K562 (cell line): ENCODE data around the gene C10orf105. TPM values are rescaled to one million over a fixed set of nuclear protein-coding genes. Genes with fewer than 3 reads are reported as not detected.

Source experiments
- BRD9 ChIP-seq: fragments of 450-650 bp; IDR thresholded peaks from 2 replicates; pipeline ENCODE4 v1.6.1; 2018; ENCODE audit warnings: low read depth; ENCODE audit not compliant: partially characterized antibody
- CREB3 ChIP-seq: fragments of 450-650 bp; conservative IDR thresholded peaks from 2 replicates; pipeline ENCODE4 v1.6.1; 2016; ENCODE audit warnings: missing genetic modification characterization, low read depth, mild to moderate bottlenecking, missing compliant biosample characterization, moderate library complexity
- CREB3L1 ChIP-seq: fragments of 450-650 bp; IDR thresholded peaks from 2 replicates; pipeline ENCODE4 v1.6.1; 2014; ENCODE audit warnings: low read depth, mild to moderate bottlenecking, moderate library complexity, borderline replicate concordance
- E2F6 ChIP-seq, 2 experiments: IDR thresholded peaks; 2 replicates each; pipeline ENCODE4 v1.6.1; 2011; ENCODE audit warnings: borderline replicate concordance in 1 of 2, control low read depth in 1 of 2, low read depth in 1 of 2, low read length in 1 of 2, mild to moderate bottlenecking in 1 of 2, mixed read lengths in 1 of 2, moderate library complexity in 1 of 2; ENCODE audit not compliant: insufficient read depth in 1 of 2, insufficient read length in 1 of 2, poor library complexity in 1 of 2, severe bottlenecking in 1 of 2; ENCODE audit errors: extremely low read depth in 1 of 2
- ETV5 ChIP-seq: sonication (generic); formaldehyde crosslinking; IDR thresholded peaks from 2 replicates; pipeline ENCODE4 v1.4.0; 2020; ENCODE audit warnings: low read depth, mild to moderate bottlenecking, missing genetic modification reagents
- FOXJ2 ChIP-seq: fragments of 200-800 bp; sonication (Bioruptor generic); IDR thresholded peaks from 2 replicates; pipeline ENCODE4 v1.6.1; 2016; ENCODE audit warnings: missing genetic modification characterization, missing compliant biosample characterization
- HNRNPK ChIP-seq: fragments of 200-400 bp; formaldehyde crosslinking; IDR thresholded peaks from one replicate; pipeline ENCODE4 v1.6.1; 2018; ENCODE audit warnings: mild to moderate bottlenecking, low read depth, low read length; ENCODE audit not compliant: poor library complexity, severe bottlenecking
- KDM4B ChIP-seq, 2 experiments: fragments of 450-650 bp in 1 of 2; sonication (generic) in 1 of 2; IDR thresholded peaks; 2 replicates each; pipeline ENCODE4 v1.6.1; 2016 to 2017; ENCODE audit warnings: borderline replicate concordance in 2 of 2, antibody characterized with exemption in 1 of 2, low read depth in 1 of 2, mild to moderate bottlenecking in 1 of 2
- NFATC3 ChIP-seq: fragments of 450-650 bp; IDR thresholded peaks from 2 replicates; pipeline ENCODE4 v1.6.1; 2017; ENCODE audit warnings: mild to moderate bottlenecking
- NONO ChIP-seq, 2 experiments: fragments of 200-400 bp in 1 of 2; fragments of 450-650 bp in 1 of 2; formaldehyde crosslinking in 1 of 2; IDR thresholded peaks; 2 replicates each; pipeline ENCODE4 v1.6.1; 2017; ENCODE audit warnings: low read depth in 2 of 2, mild to moderate bottlenecking in 2 of 2, moderate library complexity in 2 of 2, low read length in 1 of 2
- NR2F6 ChIP-seq: fragments of 450-650 bp; formaldehyde crosslinking; IDR thresholded peaks from 2 replicates; pipeline ENCODE4 v1.4.0; 2020; ENCODE audit warnings: mild to moderate bottlenecking
- PKNOX1 ChIP-seq: fragments of 450-650 bp; IDR thresholded peaks from 2 replicates; pipeline ENCODE4 v1.6.1; 2016
- RCOR1 ChIP-seq, 2 experiments: IDR thresholded peaks; 2 replicates each; pipeline ENCODE4 v1.6.1; 2012; ENCODE audit warnings: low read depth in 2 of 2, low read length in 2 of 2, borderline replicate concordance in 1 of 2, improper control_type of control experiment in 1 of 2
- TCFL5 ChIP-seq: fragments of 250-450 bp; sonication (Bioruptor Pico); conservative IDR thresholded peaks from 2 replicates; pipeline ENCODE4 v1.6.1; 2021; ENCODE audit warnings: mild to moderate bottlenecking, moderate library complexity, matching md5 sums
- TGIF2 ChIP-seq: sonication (generic); formaldehyde crosslinking; IDR thresholded peaks from 2 replicates; pipeline ENCODE4 v1.8.1; 2022; ENCODE audit warnings: mild to moderate bottlenecking, missing genetic modification reagents, moderate library complexity
- XRCC4 ChIP-seq: IDR thresholded peaks from one replicate; pipeline ENCODE4 v1.6.1; 2011; ENCODE audit not compliant: insufficient read depth, insufficient read length; ENCODE audit errors: extremely low read depth
- ZC3H4 ChIP-seq: sonication (generic); formaldehyde crosslinking; IDR thresholded peaks from 2 replicates; pipeline ENCODE4 v1.9.0; 2021; ENCODE audit warnings: missing genetic modification reagents, borderline replicate concordance
- ZNF431 ChIP-seq: sonication (generic); formaldehyde crosslinking; IDR thresholded peaks from 2 replicates; pipeline ENCODE4 v1.8.0; 2022; ENCODE audit warnings: mild to moderate bottlenecking, missing genetic modification reagents
- ZNF449 ChIP-seq: fragments of 250-450 bp; sonication (Bioruptor Pico); IDR thresholded peaks from 2 replicates; pipeline ENCODE4 v1.8.0; 2022; ENCODE audit warnings: moderate library complexity, mild to moderate bottlenecking, inconsistent platforms
- polyA plus RNA-seq, 8 experiments: library from polyadenylated mRNA; depleted of rRNA in 4 of 8; stranded (reverse) in 5 of 8; unstranded in 3 of 8; fragments of >200 nt; fragmentation: Nextera tagmentation in 2 of 8; fragmentation: Illumina TruSeq in 1 of 8; extraction: Ambion mirVana in 2 of 8; extraction: Trizol in 1 of 8; gene quantifications; 2 replicates each; pipeline versions ENCODE4 v1.2.1 to v1.2.3, GENCODE V29; 2011 to 2014; ENCODE audit warnings: inconsistent platforms in 1 of 8, missing spikeins in 1 of 8
- total RNA-seq, 7 experiments: library from RNA; depleted of rRNA in 6 of 7; stranded (reverse); fragments of >200 nt in 6 of 7; fragmentation: Illumina TruSeq in 2 of 7; extraction: Trizol in 2 of 7; gene quantifications; 2 replicates each; pipeline versions ENCODE4 v1.2.1 to v1.2.3, GENCODE V29; 2011 to 2021; ENCODE audit warnings: low replicate concordance in 1 of 7

The C10orf105 gene
- total and polyA plus RNA-seq, 9 of the 15 experiments (the other 6 are each of a cell fraction or from before 2014, with no cell fraction given), result 0.03 to 0.25 (median 0.04) TPM; not detected in 3

GRCh38 chr10:71753091-71753959 is 33.7 kb upstream of the C10orf105 start (continued):
- TF ChIP-seq TCFL5 (CRISPR knock-in tag) (no peak; the same call in none of the 2 replicates), E2F6 (IDR thresholded peaks at IDR 0.05; ENCODE audit: borderline replicate concordance in 1 of 2, extremely low read depth in 1 of 2, insufficient read depth in 1 of 2, insufficient read length in 1 of 2, low read depth in 1 of 2, low read length in 1 of 2, poor library complexity in 1 of 2, severe bottlenecking in 1 of 2) (no peak), XRCC4 (no peak), BRD9 (peak; percentile 62), NFATC3 (0 out of 2 replicates have a peak, but pooled peaks have one; percentile 59), NONO (IDR thresholded peaks at IDR 0.05; ENCODE audit: low read depth in 2 of 2, low read length in 1 of 2) (peak in 1 of 2 experiments; percentile 17; a peak in 1 of 4 replicates), ETV5 (CRISPR knock-in tag) (no peak; the same call in 1 of the 2 replicates), CREB3 (tag) (peak; percentile 81; the same call in 1 of the 2 replicates), HNRNPK (no peak), CREB3L1 (no peak), FOXJ2 (tag) (peak; percentile 86), RCOR1 (IDR thresholded peaks at IDR 0.05; ENCODE audit: borderline replicate concordance in 1 of 2, low read depth in 2 of 2, low read length in 2 of 2) (peak; percentile 46 to 93; a peak in 2 of 4 replicates), PKNOX1 (peak; percentile 79), NR2F6 (CRISPR knock-in tag) (0 out of 2 replicates have a peak, but pooled peaks have one; percentile 55), ZNF449 (peak; percentile 73), TGIF2 (CRISPR knock-in tag) (no peak), KDM4B (IDR thresholded peaks at IDR 0.05; ENCODE audit: borderline replicate concordance in 2 of 2, low read depth in 1 of 2) (peak in 1 of 2 experiments; percentile 87; a peak in 1 of 4 replicates), ZC3H4 (CRISPR knock-in tag) (no peak), ZNF431 (CRISPR knock-in tag) (no peak)
